Activated naive CD8-positive, alpha-beta T cell treated with anti-CD3 and anti-CD28 coated beads, Interleukin-2, amount 50 U/mL, for 16 hours (primary cell): Measurements from ENCODE around the gene ALKBH5.

Experiments
- DNase-seq: peaks from one replicate; pipeline ENCODE4 v3.0.0-alpha.2; 2020; ENCODE audit warnings: low read depth, low spot score

Gene ALKBH5

GRCh38 chr17:18183334-18184142 is at the start of gene ALKBH5:
Gene ALKBH5, plus strand, starts transcription at chr17:18183828. Its CDS starts 416 bp downstream, at chr17:18184244.
- DNase-seq, result peak; percentile 91

GRCh38 chr17:18136357-18136756 is 47.3 kb upstream of the ALKBH5 start:
- no peak for DNase-seq

GRCh38 chr17:18138065-18138749 is 45.4 kb upstream of the ALKBH5 start:
- DNase-seq, result no peak

- DNase-seq, result no peak
Measured at GRCh38 chr17:18139092-18139491, 44.5 kb upstream of the ALKBH5 start.

GRCh38 chr17:18139498-18139897 is 44.1 kb upstream of the ALKBH5 start:
- no peak for DNase-seq

GRCh38 chr17:18139949-18140348 is 43.7 kb upstream of the ALKBH5 start:
- DNase-seq, result no peak

GRCh38 chr17:18140648-18141047 is 43.0 kb upstream of the ALKBH5 start:
- DNase-seq, result no peak

- DNase-seq, result no peak
Measured at GRCh38 chr17:18141210-18141803, 42.3 kb upstream of the ALKBH5 start.

GRCh38 chr17:18142417-18142816 is 41.2 kb upstream of the ALKBH5 start:
- no peak for DNase-seq

GRCh38 chr17:18143044-18143936 is 40.3 kb upstream of the ALKBH5 start:
- DNase-seq, result no peak

- DNase-seq, result no peak
Measured at GRCh38 chr17:18144261-18144660, 39.4 kb upstream of the ALKBH5 start.

- DNase-seq, result no peak
Measured at GRCh38 chr17:18144855-18145254, 38.8 kb upstream of the ALKBH5 start.

GRCh38 chr17:18145811-18146210 is 37.8 kb upstream of the ALKBH5 start:
- DNase-seq, result no peak

- no peak for DNase-seq
Measured at GRCh38 chr17:18146259-18146658, 37.4 kb upstream of the ALKBH5 start.

GRCh38 chr17:18146980-18147379 is 36.6 kb upstream of the ALKBH5 start:
- DNase-seq, result no peak

GRCh38 chr17:18148586-18148985 is 35.0 kb upstream of the ALKBH5 start:
- DNase-seq, result no peak

- DNase-seq, result no peak
Measured at GRCh38 chr17:18151290-18151689, 32.3 kb upstream of the ALKBH5 start.

- DNase-seq, result no peak
Measured at GRCh38 chr17:18155179-18155578, 28.4 kb upstream of the ALKBH5 start.

- no peak for DNase-seq
Measured at GRCh38 chr17:18156171-18156975, 27.3 kb upstream of the ALKBH5 start.

- no peak for DNase-seq
Measured at GRCh38 chr17:18156976-18157280, 26.7 kb upstream of the ALKBH5 start.
